Measurements from ENCODE around the gene TSEN54.

DNA sequence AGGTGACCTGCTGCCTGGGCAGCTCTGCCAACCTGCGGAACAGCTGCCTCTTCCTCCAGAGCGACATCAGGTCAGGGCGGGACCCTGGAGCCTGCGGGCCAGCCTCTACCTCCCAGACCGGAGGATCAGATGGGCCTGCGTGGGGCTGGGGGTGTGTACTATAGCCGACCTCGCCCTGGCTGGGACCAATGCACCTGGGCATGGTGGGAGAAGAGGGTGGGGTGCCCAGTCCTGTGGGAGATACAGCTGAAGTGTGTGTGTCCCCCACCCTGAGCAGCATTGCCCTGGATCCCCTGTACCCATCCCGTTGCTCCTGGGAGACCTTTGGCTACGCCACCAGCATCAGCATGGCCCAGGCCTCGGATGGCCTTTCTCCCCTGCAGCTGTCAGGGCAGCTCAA is 20.3 kb upstream of the TSEN54 start:
- no peak for TF ChIP-seq CTCF (IDR thresholded peaks at IDR 0.05; ENCODE audit: low read length)
- TF ChIP-seq EZH2 (optimal IDR thresholded peaks at IDR 0.05; ENCODE audit: low read depth, low read length), result no peak
- TF ChIP-seq EZH2phosphoT487 (IDR thresholded peaks at IDR 0.05; ENCODE audit: low read length), result no peak

Measured in MM.1S (cell line).